Fibroblast of skin of left biceps (primary cell): ENCODE measurements around the gene B3GALNT2.
A peak's percentile ranks its signal among the peaks of the same experiment; 100 is the strongest.
"Not testable (repeated sequence)": the region's sequence is repeated elsewhere in the genome, so short reads cannot be mapped to it uniquely, and the experiment has no call there.

Source experiments
- DNase-seq, 2 experiments: peaks; one replicate each; pipeline ENCODE4 v3.0.0-alpha.2; 2013; ENCODE audit warnings: low read depth in 2 of 2

The B3GALNT2 gene

GRCh38 chr1:235504494-235505222 lies 406 bp upstream of the B3GALNT2 start:
- peak; percentile 97 to 98 for DNase-seq

GRCh38 chr1:235503403-235504121 lies 690 bp downstream of the B3GALNT2 start:
- DNase-seq: no peak

- no peak for DNase-seq
These were observed 1.4 kb downstream of the B3GALNT2 start for GRCh38 chr1:235502601-235503402.

GRCh38 chr1:235500971-235501540 lies 3.2 kb downstream of the B3GALNT2 start:
- no peak for DNase-seq

GRCh38 chr1:235495551-235495950 lies 8.7 kb downstream of the B3GALNT2 start:
- DNase-seq: no peak

GRCh38 chr1:235495030-235495429 lies 9.2 kb downstream of the B3GALNT2 start:
- DNase-seq: no peak

GRCh38 chr1:235494531-235494930 lies 9.7 kb downstream of the B3GALNT2 start:
- no peak for DNase-seq

GRCh38 chr1:235491644-235492043 lies 12.6 kb downstream of the B3GALNT2 start:
- DNase-seq: no peak

GRCh38 chr1:235486321-235486720 lies 17.9 kb downstream of the B3GALNT2 start:
- no peak for DNase-seq

- DNase-seq: no peak
These were observed 18.7 kb downstream of the B3GALNT2 start for GRCh38 chr1:235485558-235485957.

- DNase-seq: no peak
These were observed 21.2 kb downstream of the B3GALNT2 start for GRCh38 chr1:235483090-235483489.

GRCh38 chr1:235473806-235474205 lies 30.4 kb downstream of the B3GALNT2 start:
- DNase-seq: no peak

GRCh38 chr1:235470741-235471439 lies 33.4 kb downstream of the B3GALNT2 start:
- no peak for DNase-seq

GRCh38 chr1:235469897-235470296 lies 34.4 kb downstream of the B3GALNT2 start:
- not testable (repeated sequence) for DNase-seq

- DNase-seq: peak; percentile 20 to 23
These were observed 35.3 kb downstream of the B3GALNT2 start for GRCh38 chr1:235468970-235469369.

GRCh38 chr1:235468004-235468403 lies 36.2 kb downstream of the B3GALNT2 start:
- DNase-seq: no peak

- no peak for DNase-seq
These were observed 39.2 kb downstream of the B3GALNT2 start for GRCh38 chr1:235465066-235465465.

- DNase-seq: not testable (repeated sequence)
These were observed 41.4 kb downstream of the B3GALNT2 start for GRCh38 chr1:235462832-235463231.

GRCh38 chr1:235461954-235462353 lies 42.3 kb downstream of the B3GALNT2 start:
- no peak for DNase-seq

GRCh38 chr1:235460770-235461169 lies 43.5 kb downstream of the B3GALNT2 start:
- DNase-seq: no peak

GRCh38 chr1:235457856-235458255 lies 46.4 kb downstream of the B3GALNT2 start:
- DNase-seq: not testable (repeated sequence)
